ENCODE data around the gene ZDHHC11B. TPM values are rescaled to one million over a fixed set of nuclear protein-coding genes. Genes with fewer than 3 reads are reported as not detected.
"Not testable (repeated sequence)": the region's sequence is repeated elsewhere in the genome, so short reads cannot be mapped to it uniquely, and the experiment has no call there.

Gene ZDHHC11B
- total RNA-seq, 2 experiments from 2014 or later = 14.8 to 15.1 TPM

DNA sequence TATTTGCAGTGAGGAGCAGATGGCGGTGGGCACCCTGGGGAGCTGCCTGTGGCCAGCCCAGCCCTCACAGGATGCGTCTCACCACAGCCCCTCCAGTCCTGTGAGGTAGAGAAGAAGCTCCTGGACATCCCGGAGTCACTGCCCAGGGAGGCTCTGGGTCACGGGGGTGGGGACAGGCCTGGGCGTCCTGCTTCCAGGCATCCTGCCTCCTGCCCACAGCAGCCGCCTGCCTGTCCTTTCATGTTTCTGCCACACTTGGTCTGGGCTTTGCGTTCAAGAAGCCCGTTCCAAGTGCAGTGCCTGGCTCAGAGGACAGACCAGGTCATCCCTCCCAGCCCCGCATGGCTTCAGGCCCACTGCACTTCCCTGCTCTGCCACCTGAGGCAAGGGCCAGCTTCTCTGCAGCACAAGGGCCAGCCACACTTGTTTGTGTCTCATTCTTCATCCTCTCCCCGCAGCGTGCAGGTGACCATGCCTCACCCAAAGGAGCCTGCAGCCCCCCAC is 38.2 kb downstream of the ZDHHC11B start:
- Mint-ChIP-seq H3K27me3 (no peaks in the 10 kb centered on the region), H3K4me1 (ENCODE audit: low read depth) (peaks cover 4% of the 10 kb centered on the region), H3K9me3 (no peaks in the 10 kb centered on the region), H3K27ac (no peak overlapping the region), H3K4me3 (no peak overlapping the region), H3K36me3 (ENCODE audit: low read depth) (no peaks in the 10 kb centered on the region)
- no peak for DNase-seq
- ChIA-PET POLR2A (no interaction called here), CTCF (no interaction called here)
- Histone ChIP-seq H3K4me3 (ENCODE audit: low read length) (no peak overlapping the region), H3K27ac (ENCODE audit: low read depth in 1 of 2, low read length in 2 of 2) (no peak overlapping the region), H3K36me3 (ENCODE audit: insufficient read depth, low read length) (no peaks in the 10 kb centered on the region), H3K4me1 (ENCODE audit: insufficient read depth, low read length) (no peaks in the 10 kb centered on the region), H3K9me3 (ENCODE audit: control insufficient read depth in 1 of 2, insufficient read depth in 1 of 2, low read length in 2 of 2) (no peaks in the 10 kb centered on the region), H3K27me3 (ENCODE audit: control insufficient read depth in 1 of 2, insufficient read depth in 2 of 2, low read length in 2 of 2) (no peaks in the 10 kb centered on the region)
- TF ChIP-seq, protein P1, sequence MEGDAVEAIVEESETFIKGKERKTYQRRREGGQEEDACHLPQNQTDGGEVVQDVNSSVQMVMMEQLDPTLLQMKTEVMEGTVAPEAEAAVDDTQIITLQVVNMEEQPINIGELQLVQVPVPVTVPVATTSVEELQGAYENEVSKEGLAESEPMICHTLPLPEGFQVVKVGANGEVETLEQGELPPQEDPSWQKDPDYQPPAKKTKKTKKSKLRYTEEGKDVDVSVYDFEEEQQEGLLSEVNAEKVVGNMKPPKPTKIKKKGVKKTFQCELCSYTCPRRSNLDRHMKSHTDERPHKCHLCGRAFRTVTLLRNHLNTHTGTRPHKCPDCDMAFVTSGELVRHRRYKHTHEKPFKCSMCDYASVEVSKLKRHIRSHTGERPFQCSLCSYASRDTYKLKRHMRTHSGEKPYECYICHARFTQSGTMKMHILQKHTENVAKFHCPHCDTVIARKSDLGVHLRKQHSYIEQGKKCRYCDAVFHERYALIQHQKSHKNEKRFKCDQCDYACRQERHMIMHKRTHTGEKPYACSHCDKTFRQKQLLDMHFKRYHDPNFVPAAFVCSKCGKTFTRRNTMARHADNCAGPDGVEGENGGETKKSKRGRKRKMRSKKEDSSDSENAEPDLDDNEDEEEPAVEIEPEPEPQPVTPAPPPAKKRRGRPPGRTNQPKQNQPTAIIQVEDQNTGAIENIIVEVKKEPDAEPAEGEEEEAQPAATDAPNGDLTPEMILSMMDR (IDR thresholded peaks at IDR 0.05) = no peak
- no peak for ATAC-seq (ENCODE audit: poor library complexity)
- intact Hi-C loops (cut with DNase I, micrococcal nuclease) = no loop called here

DNA sequence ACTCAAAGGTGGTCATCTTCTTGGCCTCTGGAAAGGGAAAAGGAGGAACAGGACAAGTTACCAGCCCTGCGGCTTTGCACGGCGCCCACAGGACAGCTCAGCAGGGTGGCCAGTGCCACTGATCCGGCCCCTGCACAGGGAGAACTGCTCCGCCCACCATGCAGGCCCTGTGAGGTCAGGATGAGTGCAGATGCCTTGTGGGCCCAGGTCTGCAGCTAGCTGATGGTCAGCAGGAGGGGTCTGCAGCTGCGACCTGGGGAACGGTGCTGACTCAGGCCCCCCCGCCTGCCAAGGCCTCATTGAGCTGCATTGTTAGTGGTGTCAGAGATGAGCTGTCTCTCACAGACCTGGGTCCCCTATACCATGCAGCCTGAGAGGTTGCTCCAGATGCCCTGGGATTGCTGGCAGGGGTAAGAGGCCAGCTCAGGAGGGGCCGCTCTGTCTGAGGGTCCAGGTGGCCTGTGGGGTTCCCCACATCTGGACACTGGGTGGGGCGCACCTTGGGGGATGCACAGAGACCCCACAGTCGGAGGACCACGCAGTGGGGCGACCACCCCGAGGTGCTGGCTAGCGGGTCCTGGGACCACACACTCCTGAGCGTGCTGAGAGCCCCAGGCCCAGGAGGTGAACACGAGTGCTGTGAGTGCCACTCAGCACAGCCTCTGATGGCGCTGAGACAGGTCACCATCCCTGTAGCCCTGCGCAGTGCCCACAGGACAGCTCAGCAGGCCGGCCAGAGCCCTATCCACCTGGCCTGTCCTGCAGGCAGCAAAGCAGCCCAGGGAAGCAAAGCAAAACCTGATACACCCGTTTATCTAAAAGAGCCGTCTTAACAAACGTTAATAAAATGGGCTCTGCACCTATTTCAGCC is 39.0 kb downstream of the ZDHHC11B start:
- H3K4me1 Mint-ChIP-seq (ENCODE audit: low read depth); H3K27ac ChIP-seq (ENCODE audit: low read depth in 1 of 2, low read length in 2 of 2); H3K4me3 ChIP-seq (ENCODE audit: low read length); H3K27me3 Mint-ChIP-seq; H3K27ac Mint-ChIP-seq; H3K4me3 Mint-ChIP-seq; CTCF ChIA-PET; DNase-seq; POLR2A ChIA-PET; H3K27me3 ChIP-seq (ENCODE audit: control insufficient read depth in 1 of 2, insufficient read depth in 2 of 2, low read length in 2 of 2); H3K9me3 ChIP-seq (ENCODE audit: control insufficient read depth in 1 of 2, insufficient read depth in 1 of 2, low read length in 2 of 2); H3K36me3 ChIP-seq (ENCODE audit: insufficient read depth, low read length); ATAC-seq (ENCODE audit: poor library complexity); H3K36me3 Mint-ChIP-seq (ENCODE audit: low read depth); H3K4me1 ChIP-seq (ENCODE audit: insufficient read depth, low read length); intact Hi-C loops (cut with DNase I, micrococcal nuclease); H3K9me3 Mint-ChIP-seq: not testable (repeated sequence)

DNA sequence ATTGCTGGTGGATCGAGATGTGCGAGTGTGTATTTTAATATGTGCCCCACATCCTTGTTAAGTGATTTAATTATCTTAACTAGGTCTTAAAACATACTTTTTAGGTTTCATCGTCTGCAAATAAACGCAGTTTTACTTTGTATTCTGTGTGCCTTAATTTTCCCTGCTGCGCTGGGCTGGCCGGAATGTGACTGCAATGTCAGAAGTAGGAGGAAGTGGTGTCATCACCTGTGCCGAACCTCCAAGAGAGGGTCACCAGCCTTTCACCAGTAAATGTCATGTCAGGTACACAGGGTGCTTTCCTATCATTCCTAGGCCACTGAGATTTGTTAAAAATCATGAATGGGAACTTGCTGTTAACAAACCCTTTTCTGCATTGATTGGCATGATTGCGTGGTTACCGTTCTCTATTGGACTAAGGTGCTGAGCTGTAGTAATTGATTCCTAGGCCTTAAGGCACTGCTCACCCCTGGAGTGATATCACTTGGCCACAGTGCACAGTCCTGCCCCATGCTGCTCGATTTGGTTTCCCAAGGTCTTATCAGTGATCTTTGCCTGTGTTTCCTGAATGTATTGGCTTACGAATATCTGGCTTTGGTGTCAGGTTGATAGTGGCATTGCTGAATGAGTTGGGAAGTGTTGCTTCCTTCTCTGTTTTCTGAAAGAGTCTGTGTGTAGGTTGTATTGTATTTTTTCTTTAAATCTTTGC is 40.7 kb downstream of the ZDHHC11B start:
- H3K9me3 Mint-ChIP-seq; H3K27me3 ChIP-seq (ENCODE audit: control insufficient read depth in 1 of 2, insufficient read depth in 2 of 2, low read length in 2 of 2); H3K27me3 Mint-ChIP-seq; H3K36me3 ChIP-seq (ENCODE audit: insufficient read depth, low read length); H3K4me1 ChIP-seq (ENCODE audit: insufficient read depth, low read length); ATAC-seq (ENCODE audit: poor library complexity); POLR2A ChIA-PET; H3K27ac ChIP-seq (ENCODE audit: low read depth in 1 of 2, low read length in 2 of 2); H3K36me3 Mint-ChIP-seq (ENCODE audit: low read depth); H3K4me3 Mint-ChIP-seq; H3K9me3 ChIP-seq (ENCODE audit: control insufficient read depth in 1 of 2, insufficient read depth in 1 of 2, low read length in 2 of 2); CTCF ChIA-PET; H3K27ac Mint-ChIP-seq; DNase-seq; H3K4me3 ChIP-seq (ENCODE audit: low read length); H3K4me1 Mint-ChIP-seq (ENCODE audit: low read depth): not testable (repeated sequence)
- intact Hi-C loops (cut with DNase I, micrococcal nuclease) = loop anchor here in 1 of 2 experiments (5.0 kb wide), 1 partner anchor 88 kb away; no protein-coding TSS in a partner anchor

DNA sequence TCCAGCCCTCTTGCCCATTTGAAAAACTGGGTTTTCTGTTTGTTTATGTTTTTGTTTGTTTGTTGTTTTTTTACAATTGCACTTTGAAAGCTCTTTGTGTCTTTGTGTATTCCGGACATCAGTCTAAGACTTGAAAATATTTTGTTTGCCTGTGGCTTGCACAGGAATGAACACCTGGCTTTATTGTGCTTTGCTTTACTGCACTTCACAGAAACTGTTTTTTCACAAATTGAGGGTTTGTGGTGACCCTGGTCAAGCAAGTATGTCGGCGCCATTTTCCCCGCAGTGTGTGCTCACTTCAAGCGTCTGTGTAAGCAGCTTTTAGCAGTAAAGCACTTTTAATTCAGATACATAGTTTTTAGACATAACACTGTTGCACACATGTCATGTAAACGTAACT is 42.3 kb downstream of the ZDHHC11B start:
- CTCF ChIA-PET; ATAC-seq (ENCODE audit: poor library complexity): not testable (repeated sequence)
- intact Hi-C loops (cut with DNase I, micrococcal nuclease) = loop anchor here in 1 of 2 experiments (5.0 kb wide), 1 partner anchor 90 kb away; no protein-coding TSS in a partner anchor

DNA sequence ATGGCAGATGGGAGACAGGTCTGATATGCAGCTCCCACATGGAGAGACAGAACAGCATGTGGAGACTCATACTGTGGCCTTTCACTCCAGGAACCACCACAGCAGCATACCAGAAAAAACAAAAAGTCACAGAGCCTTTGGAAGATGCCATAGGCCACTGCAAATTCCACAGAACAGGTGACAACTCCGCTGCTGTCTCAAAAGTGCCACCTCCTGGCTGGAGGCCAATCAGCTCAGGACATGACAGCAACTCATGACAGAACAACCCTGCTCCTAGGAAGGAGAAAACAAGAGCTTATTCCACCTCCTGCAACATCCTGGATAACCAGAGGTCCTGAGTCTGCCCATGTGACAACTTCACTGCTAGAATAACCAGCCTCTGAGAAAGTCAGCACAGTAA is 50.4 kb downstream of the ZDHHC11B start:
- peaks cover 30% of the 10 kb centered on the region for H3K27me3 Mint-ChIP-seq
- ATAC-seq (ENCODE audit: poor library complexity); H3K9me3 Mint-ChIP-seq; CTCF ChIA-PET; POLR2A ChIA-PET; H3K4me3 ChIP-seq (ENCODE audit: low read length); H3K27ac ChIP-seq (ENCODE audit: low read depth in 1 of 2, low read length in 2 of 2); H3K36me3 ChIP-seq (ENCODE audit: insufficient read depth, low read length); H3K27ac Mint-ChIP-seq; H3K4me3 Mint-ChIP-seq; H3K27me3 ChIP-seq (ENCODE audit: control insufficient read depth in 1 of 2, insufficient read depth in 2 of 2, low read length in 2 of 2); H3K4me1 Mint-ChIP-seq (ENCODE audit: low read depth); H3K9me3 ChIP-seq (ENCODE audit: control insufficient read depth in 1 of 2, insufficient read depth in 1 of 2, low read length in 2 of 2); DNase-seq; H3K4me1 ChIP-seq (ENCODE audit: insufficient read depth, low read length); H3K36me3 Mint-ChIP-seq (ENCODE audit: low read depth): not testable (repeated sequence)
- intact Hi-C loops (cut with DNase I, micrococcal nuclease) = loop anchor here in 1 of 2 experiments (5.0 kb wide), 1 partner anchor 93 kb away; no protein-coding TSS in a partner anchor

More for the DNA sequence above, 42.3 kb downstream of the ZDHHC11B start:
- H3K27ac ChIP-seq (ENCODE audit: low read depth in 1 of 2, low read length in 2 of 2); H3K4me1 ChIP-seq (ENCODE audit: insufficient read depth, low read length); DNase-seq; POLR2A ChIA-PET; H3K27me3 ChIP-seq (ENCODE audit: control insufficient read depth in 1 of 2, insufficient read depth in 2 of 2, low read length in 2 of 2); H3K27me3 Mint-ChIP-seq; H3K4me3 Mint-ChIP-seq; H3K4me3 ChIP-seq (ENCODE audit: low read length); H3K9me3 Mint-ChIP-seq; H3K27ac Mint-ChIP-seq; H3K4me1 Mint-ChIP-seq (ENCODE audit: low read depth); H3K36me3 ChIP-seq (ENCODE audit: insufficient read depth, low read length); H3K9me3 ChIP-seq (ENCODE audit: control insufficient read depth in 1 of 2, insufficient read depth in 1 of 2, low read length in 2 of 2); H3K36me3 Mint-ChIP-seq (ENCODE audit: low read depth): not testable (repeated sequence)

DNA sequence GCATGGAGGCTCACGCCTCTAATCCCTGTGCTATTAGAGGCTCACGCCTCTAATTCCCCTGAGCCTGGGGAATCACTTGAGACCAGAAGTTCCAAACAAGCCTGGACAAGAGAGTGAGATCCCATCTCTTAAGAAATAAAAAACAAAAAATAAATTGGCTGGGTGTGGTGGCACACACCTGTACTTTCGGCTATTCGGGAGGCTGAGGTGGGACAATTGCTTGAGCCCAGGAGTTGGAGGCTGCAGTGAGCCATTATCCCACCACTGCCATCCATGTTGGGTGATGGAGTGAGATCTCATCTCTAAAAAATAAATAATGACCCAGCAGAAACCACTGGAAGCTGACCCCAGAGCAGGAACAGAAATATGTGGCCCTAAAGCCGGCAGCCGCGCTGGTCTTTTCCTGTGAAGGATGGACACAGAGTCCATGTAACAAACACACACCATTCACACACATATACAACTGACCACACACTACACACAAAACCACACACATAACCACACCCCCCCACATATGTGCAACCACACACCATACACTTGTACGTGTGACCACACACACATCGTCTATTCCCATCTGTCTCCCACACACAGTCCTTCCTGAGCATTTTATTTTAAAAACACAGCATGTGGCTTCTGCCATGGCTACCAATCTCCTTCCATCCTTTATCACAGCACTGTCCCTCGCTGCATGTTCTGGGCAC is 51.6 kb downstream of the ZDHHC11B start:
- H3K36me3 ChIP-seq (ENCODE audit: insufficient read depth, low read length); ATAC-seq (ENCODE audit: poor library complexity); H3K27me3 ChIP-seq (ENCODE audit: control insufficient read depth in 1 of 2, insufficient read depth in 2 of 2, low read length in 2 of 2); H3K9me3 Mint-ChIP-seq; H3K27ac ChIP-seq (ENCODE audit: low read depth in 1 of 2, low read length in 2 of 2); DNase-seq; CTCF ChIA-PET; POLR2A ChIA-PET; H3K4me1 ChIP-seq (ENCODE audit: insufficient read depth, low read length); H3K27ac Mint-ChIP-seq; H3K4me3 Mint-ChIP-seq; H3K9me3 ChIP-seq (ENCODE audit: control insufficient read depth in 1 of 2, insufficient read depth in 1 of 2, low read length in 2 of 2); H3K36me3 Mint-ChIP-seq (ENCODE audit: low read depth); H3K4me3 ChIP-seq (ENCODE audit: low read length); H3K4me1 Mint-ChIP-seq (ENCODE audit: low read depth): not testable (repeated sequence)
- H3K27me3 Mint-ChIP-seq = peaks cover 30% of the 10 kb centered on the region
- intact Hi-C loops (cut with DNase I, micrococcal nuclease) = loop anchor here in 1 of 2 experiments (5.0 kb wide), 1 partner anchor 94 kb away; no protein-coding TSS in a partner anchor
